Smooth muscle cell (in vitro differentiated cells): Measurements from ENCODE around the gene DYSF. TPM values are rescaled to one million over a fixed set of nuclear protein-coding genes. Genes with fewer than 3 reads are reported as not detected.

Source experiments
- DNase-seq: peaks from one replicate; lab custom pipeline; 2025; ENCODE audit not compliant: unreplicated experiment; lab: John Stamatoyannopoulos, UW
- H2AFZ ChIP-seq: fragments of 200-600 bp; sonication (generic); 2 replicates; pipeline ENCODE4 v1.6.0; 2016; ENCODE audit warnings: antibody characterized with exemption, low read depth, mild to moderate bottlenecking
- H3F3A ChIP-seq: fragments of 200-600 bp; sonication (generic); 2 replicates; pipeline ENCODE4 v1.6.0; 2017; ENCODE audit warnings: antibody characterized with exemption, low read depth
- H3K27ac ChIP-seq: fragments of 200-600 bp; sonication (generic); 2 replicates; pipeline ENCODE4 v1.5.1; 2016; ENCODE audit warnings: low read depth, mild to moderate bottlenecking
- H3K27me3 ChIP-seq: fragments of 200-600 bp; sonication (generic); 2 replicates; pipeline ENCODE4 v1.6.1; 2016; ENCODE audit warnings: low read depth, mild to moderate bottlenecking
- H3K36me3 ChIP-seq: fragments of 200-600 bp; sonication (generic); 2 replicates; pipeline ENCODE4 v1.5.1; 2016; ENCODE audit warnings: low read depth
- H3K4me1 ChIP-seq: fragments of 200-600 bp; sonication (generic); 2 replicates; pipeline ENCODE4 v1.5.1; 2016; ENCODE audit warnings: low read depth
- H3K4me2 ChIP-seq: fragments of 200-600 bp; sonication (generic); 2 replicates; pipeline ENCODE4 v1.6.0; 2016; ENCODE audit warnings: mild to moderate bottlenecking
- H3K4me3 ChIP-seq: fragments of 200-600 bp; sonication (generic); 2 replicates; pipeline ENCODE4 v1.5.1; 2016; ENCODE audit warnings: mild to moderate bottlenecking
- H3K79me2 ChIP-seq: fragments of 200-600 bp; sonication (generic); 2 replicates; pipeline ENCODE4 v1.6.0; 2016; ENCODE audit warnings: low read depth, mild to moderate bottlenecking
- H3K9ac ChIP-seq: fragments of 200-600 bp; sonication (generic); 2 replicates; pipeline ENCODE4 v1.6.0; 2016; ENCODE audit warnings: low read depth
- H3K9me3 ChIP-seq: fragments of 200-600 bp; sonication (generic); replicated peaks from 2 replicates; pipeline ENCODE4 v1.5.1; 2016; ENCODE audit warnings: low read depth
- H4K20me1 ChIP-seq: fragments of 200-600 bp; sonication (generic); 2 replicates; pipeline ENCODE4 v1.6.0; 2016; ENCODE audit warnings: low read depth
- CTCF ChIP-seq: fragments of 200-600 bp; sonication (generic); IDR thresholded peaks from 2 replicates; pipeline ENCODE4 v1.5.1; 2017; ENCODE audit warnings: borderline replicate concordance, mild to moderate bottlenecking, antibody characterized with exemption; ENCODE audit not compliant: insufficient read depth, poor library complexity, severe bottlenecking
- WGBS: methylation state at CpG from one replicate; pipeline ENCODE4 v1.1.7; 2016; ENCODE audit warnings: low lambda C conversion rate; 5-methylcytosine and 5-hydroxymethylcytosine counted together
- polyA plus RNA-seq: library from polyadenylated mRNA; unstranded; fragments of >200 nt; fragmentation: Nextera tagmentation; extraction: Ambion mirVana; gene quantifications from 2 replicates; pipeline ENCODE4 v1.2.1, GENCODE V29; 2016
- total RNA-seq: library from RNA; depleted of rRNA; stranded (reverse); fragments of >200 nt; gene quantifications from 2 replicates; pipeline ENCODE4 v1.2.3, GENCODE V29; 2014

DYSF gene
- total and polyA plus RNA-seq, 2 experiments from 2014 or later, result 0.64 to 1.6 TPM

GRCh38 chr2:71668326-71669057, 215.1 kb downstream of the DYSF start:
- Histone ChIP-seq H3K9ac (no peak overlapping the region), H3K4me1 (no peaks in the 10 kb centered on the region)

DNA sequence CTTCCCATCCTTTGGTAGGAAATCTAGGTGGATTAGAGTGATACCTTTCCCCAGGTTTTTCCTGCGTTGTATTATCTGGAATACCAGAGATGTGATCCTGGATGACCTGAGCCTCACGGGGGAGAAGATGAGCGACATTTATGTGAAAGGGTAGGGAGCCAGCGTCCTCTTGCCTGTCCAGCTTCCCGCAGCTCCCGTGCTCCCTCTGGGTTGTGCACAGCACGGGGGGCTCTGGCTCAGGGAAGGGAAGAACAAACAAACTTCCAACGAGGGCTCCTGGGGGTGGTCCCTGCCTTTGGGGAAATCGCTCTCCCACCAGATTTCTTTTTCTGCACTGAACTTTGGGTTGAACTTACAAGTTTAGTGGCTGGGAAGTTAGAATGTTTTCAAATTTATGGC, 215.7 kb downstream of the DYSF start:
- Histone ChIP-seq H3K4me3 (no peak overlapping the region), H3K36me3 (no peaks in the 10 kb centered on the region), H3K79me2 (no peaks in the 10 kb centered on the region), H3K9me3 (no peaks in the 10 kb centered on the region), H3K9ac (no peak overlapping the region), H3K27me3 (no peaks in the 10 kb centered on the region), H2AFZ (no peak overlapping the region), H3F3A (no peaks in the 10 kb centered on the region), H3K27ac (no peak overlapping the region), H3K4me2 (no peak overlapping the region), H3K4me1 (no peaks in the 10 kb centered on the region), H4K20me1 (no peaks in the 10 kb centered on the region)
- no peak for DNase-seq
- 93% methylated on average over 9 of the region's 9 CpGs for WGBS
- no peak for TF ChIP-seq CTCF

More at GRCh38 chr2:71668326-71669057, 215.1 kb downstream of the DYSF start:
- Histone ChIP-seq H3K4me2 (no peak overlapping the region), H3K4me3 (no peak overlapping the region), H4K20me1 (no peaks in the 10 kb centered on the region), H2AFZ (no peak overlapping the region), H3K27ac (no peak overlapping the region), H3K36me3 (no peaks in the 10 kb centered on the region), H3K27me3 (no peaks in the 10 kb centered on the region), H3F3A (no peaks in the 10 kb centered on the region), H3K9me3 (no peaks in the 10 kb centered on the region), H3K79me2 (no peaks in the 10 kb centered on the region)
- TF ChIP-seq CTCF, result no peak
- WGBS, result 94% methylated on average over 17 of the region's 17 CpGs
- DNase-seq, result no peak

DNA sequence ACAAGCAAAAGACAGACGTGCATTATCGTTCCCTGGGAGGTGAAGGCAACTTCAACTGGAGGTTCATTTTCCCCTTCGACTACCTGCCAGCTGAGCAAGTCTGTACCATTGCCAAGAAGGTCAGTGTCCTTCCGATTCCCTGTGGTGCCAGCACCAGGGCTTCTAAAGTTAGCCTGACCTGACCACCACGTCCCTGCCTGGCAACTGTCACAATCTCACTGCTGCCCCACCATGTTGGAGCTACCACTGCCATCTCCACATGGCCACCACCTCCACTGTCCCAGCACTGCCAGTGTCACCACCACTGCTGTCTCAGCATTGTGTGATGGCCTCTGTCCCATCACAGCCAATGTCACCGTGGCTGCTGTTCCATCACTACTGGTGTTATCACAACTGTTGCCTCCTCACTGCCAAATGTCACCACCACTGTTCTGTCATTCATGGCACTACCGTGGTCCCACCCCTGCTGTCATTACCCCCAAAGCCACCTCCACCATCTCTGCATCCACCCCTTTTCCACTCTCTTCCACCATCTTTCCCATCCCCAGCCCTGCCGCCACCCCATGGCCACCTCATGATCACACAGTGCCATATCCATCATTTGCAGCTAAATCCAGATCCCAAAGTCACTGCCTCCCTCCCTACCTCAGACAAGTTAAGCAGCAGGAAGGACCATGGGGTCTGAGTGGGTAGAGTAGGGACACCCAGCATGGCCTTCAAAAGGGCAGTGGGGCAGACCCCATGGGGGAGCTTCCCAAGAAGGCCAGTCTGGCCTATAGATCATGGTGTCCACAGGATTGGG, 216.5 kb downstream of the DYSF start:
- Histone ChIP-seq H4K20me1 (no peaks in the 10 kb centered on the region), H3K79me2 (no peaks in the 10 kb centered on the region), H3K27me3 (no peaks in the 10 kb centered on the region), H3K4me2 (no peak overlapping the region), H3K36me3 (no peaks in the 10 kb centered on the region), H3K9ac (no peak overlapping the region), H3K4me3 (no peak overlapping the region), H2AFZ (no peak overlapping the region), H3K9me3 (no peaks in the 10 kb centered on the region), H3F3A (no peaks in the 10 kb centered on the region), H3K27ac (no peak overlapping the region), H3K4me1 (no peaks in the 10 kb centered on the region)
- no peak for TF ChIP-seq CTCF
- DNase-seq, result no peak
- 99% methylated on average over 8 of the region's 8 CpGs for WGBS

DNA sequence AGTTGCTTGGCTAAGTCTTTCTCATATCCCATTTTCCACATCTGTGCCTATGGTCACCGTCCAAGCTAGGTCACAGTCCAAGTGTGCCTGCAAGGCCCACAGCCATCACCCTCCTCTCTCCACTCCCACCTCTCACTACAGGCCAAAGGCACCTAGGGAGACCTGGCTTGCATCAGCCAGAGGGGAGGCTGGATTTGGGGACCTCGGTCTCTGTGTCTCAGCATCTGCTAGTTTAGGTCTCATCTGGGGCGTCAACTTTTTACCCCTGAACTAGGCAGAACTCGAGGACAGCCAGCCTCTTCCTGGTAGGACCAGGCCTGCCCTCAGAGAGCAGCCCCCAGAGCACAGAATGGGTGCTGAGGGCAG, 217.1 kb downstream of the DYSF start:
- no peaks in the 10 kb centered on the region for H4K20me1 ChIP-seq
- no peak overlapping the region for H3K27ac ChIP-seq
- no peaks in the 10 kb centered on the region for H3K27me3 ChIP-seq
- no peaks in the 10 kb centered on the region for H3K9me3 ChIP-seq
- no peak overlapping the region for H3K4me2 ChIP-seq
- 92% methylated on average over 4 of the region's 4 CpGs for WGBS
- H3K36me3 ChIP-seq, result no peaks in the 10 kb centered on the region
- no peak overlapping the region for H2AFZ ChIP-seq
- no peak overlapping the region for H3K9ac ChIP-seq
- TF ChIP-seq CTCF, result no peak
- H3K79me2 ChIP-seq, result no peaks in the 10 kb centered on the region
- H3K4me1 ChIP-seq, result no peaks in the 10 kb centered on the region
- H3F3A ChIP-seq, result no peaks in the 10 kb centered on the region
- no peak for DNase-seq
- H3K4me3 ChIP-seq, result no peak overlapping the region
